H1 (cell line): ENCODE data around the gene F2RL2. TPM values are rescaled to one million over a fixed set of nuclear protein-coding genes. Genes with fewer than 3 reads are reported as not detected.

Source experiments
- CTCF ChIA-PET: fragments of 300-600 bp; sonication (Branson Sonifier 250); formaldehyde crosslinking; loops from one replicate; lab custom pipeline; 2021; ENCODE audit not compliant: partially characterized antibody; lab: Charles Lee
- POLR2A ChIA-PET: fragments of 300-600 bp; sonication (Branson Sonifier 250); formaldehyde crosslinking; loops from one replicate; lab custom pipeline; 2021; ENCODE audit warnings: inconsistent platforms; ENCODE audit not compliant: partially characterized antibody; lab: Charles Lee
- DNase-seq, 2 experiments: peaks; one replicate each; pipeline versions ENCODE4 v3.0.0 to v3.0.0-alpha.2; 2010 to 2022; ENCODE audit warnings: low spot score in 2 of 2, low read depth in 1 of 2, mixed read lengths in 1 of 2
- FAIRE-seq: peaks from 2 replicates; lab custom pipeline; 2011; peaks lifted over from hg19 to GRCh38; lab: Jason Lieb, UNC
- H2AFZ ChIP-seq: 2 replicates; pipeline ENCODE4 v1.8.1; 2012; ENCODE audit warnings: low read length, inconsistent platforms
- H2AK5ac ChIP-seq: 2 replicates; pipeline ENCODE4 v1.6.1; 2013; ENCODE audit warnings: low read depth, low read length
- H2BK120ac ChIP-seq: replicated peaks from 2 replicates; pipeline ENCODE3; 2013; ENCODE audit warnings: low read depth, low read length, inconsistent platforms
- H2BK12ac ChIP-seq: 2 replicates; pipeline ENCODE4 v1.6.1; 2013; ENCODE audit warnings: low read depth, low read length
- H2BK15ac ChIP-seq: 2 replicates; pipeline ENCODE4 v1.6.1; 2013; ENCODE audit warnings: low read length
- H2BK20ac ChIP-seq: 2 replicates; pipeline ENCODE4 v1.6.1; 2013; ENCODE audit warnings: low read length
- H2BK5ac ChIP-seq: 2 replicates; pipeline ENCODE4 v1.6.1; 2013; ENCODE audit warnings: low read depth, low read length
- H3K14ac ChIP-seq: 2 replicates; pipeline ENCODE4 v1.6.1; 2013; ENCODE audit warnings: inconsistent platforms; ENCODE audit not compliant: insufficient read length
- H3K18ac ChIP-seq: 2 replicates; pipeline ENCODE4 v1.6.1; 2013; ENCODE audit warnings: low read length; ENCODE audit errors: extremely low read depth
- H3K23ac ChIP-seq: 2 replicates; pipeline ENCODE4 v1.6.1; 2013; ENCODE audit warnings: inconsistent platforms; ENCODE audit not compliant: insufficient read length
- H3K23me2 ChIP-seq: 2 replicates; pipeline ENCODE4 v1.6.1; 2013; ENCODE audit warnings: low read depth, low read length
- H3K27ac ChIP-seq: 2 replicates; pipeline ENCODE4 v1.6.1; 2011; ENCODE audit warnings: low read depth, low read length, inconsistent platforms
- H3K27me3 ChIP-seq, 4 experiments: replicated peaks in 1 of 4; 1 replicate in 1 of 4; 2 replicates in 3 of 4; pipeline versions ENCODE4 v1.6.1 to v1.8.1; 2011 to 2013; ENCODE audit warnings: low read length in 3 of 4, mild to moderate bottlenecking in 3 of 4, inconsistent platforms in 2 of 4, mixed read lengths in 2 of 4, moderate library complexity in 1 of 4; ENCODE audit not compliant: control insufficient read depth in 3 of 4, insufficient read depth in 3 of 4; ENCODE audit errors: extremely low read depth in 1 of 4
- H3K36me3 ChIP-seq, 4 experiments: 2 replicates each; pipeline versions ENCODE4 v1.6.1 to v1.8.1; 2011 to 2013; ENCODE audit warnings: mild to moderate bottlenecking in 4 of 4, low read length in 3 of 4, moderate library complexity in 2 of 4, control low read depth in 1 of 4, inconsistent platforms in 1 of 4; ENCODE audit not compliant: insufficient read depth in 4 of 4, control insufficient read depth in 2 of 4
- H3K4ac ChIP-seq: replicated peaks from 2 replicates; pipeline ENCODE3; 2013; ENCODE audit warnings: low read length, low read depth, mixed read lengths, inconsistent platforms; ENCODE audit not compliant: insufficient read length
- H3K4me1 ChIP-seq, 4 experiments: replicated peaks in 1 of 4; 1 replicate in 1 of 4; 2 replicates in 3 of 4; pipeline versions ENCODE4 v1.6.1 to v1.8.1; 2011 to 2013; ENCODE audit warnings: low read length in 3 of 4, inconsistent platforms in 2 of 4, mixed read lengths in 1 of 4; ENCODE audit not compliant: insufficient read depth in 4 of 4, control insufficient read depth in 3 of 4
- H3K4me2 ChIP-seq, 2 experiments: 2 replicates each; pipeline versions ENCODE4 v1.6.1 to v1.8.1; 2011 to 2013; ENCODE audit warnings: low read depth in 2 of 2, low read length in 2 of 2, control low read depth in 1 of 2, inconsistent platforms in 1 of 2, mild to moderate bottlenecking in 1 of 2; ENCODE audit not compliant: insufficient read depth in 1 of 2
- H3K4me3 ChIP-seq, 4 experiments: fragments of 200-600, 300-600 bp in 1 of 4; sonication (generic), shearing (Covaris generic), sonication (Bioruptor Twin) in 1 of 4; 2 replicates each; pipeline versions ENCODE4 v1.5.1 to v1.8.1; 2011 to 2016; ENCODE audit warnings: low read length in 4 of 4, low read depth in 3 of 4, control low read depth in 2 of 4, inconsistent platforms in 2 of 4, mild to moderate bottlenecking in 2 of 4, mixed read lengths in 1 of 4, moderate library complexity in 1 of 4; ENCODE audit not compliant: insufficient read depth in 2 of 4; ENCODE audit errors: extremely low read depth in 1 of 4
- H3K56ac ChIP-seq: replicated peaks from 2 replicates; pipeline ENCODE3; 2013; ENCODE audit warnings: low read depth, mild to moderate bottlenecking, mixed read lengths, low read length, inconsistent platforms; ENCODE audit not compliant: insufficient read length
- H3K79me1 ChIP-seq: 2 replicates; pipeline ENCODE4 v1.6.1; 2013; ENCODE audit warnings: low read depth, low read length, control low read depth
- H3K79me2 ChIP-seq, 2 experiments: 2 replicates each; pipeline versions ENCODE4 v1.6.1 to v1.8.1; 2012 to 2013; ENCODE audit warnings: low read length in 2 of 2, mild to moderate bottlenecking in 2 of 2, inconsistent platforms in 1 of 2; ENCODE audit not compliant: insufficient read depth in 2 of 2, control insufficient read depth in 1 of 2
- H3K9ac ChIP-seq, 4 experiments: replicated peaks in 1 of 4; 1 replicate in 1 of 4; 2 replicates in 3 of 4; pipeline versions ENCODE4 v1.6.1 to v1.8.1; 2011 to 2013; ENCODE audit warnings: low read depth in 3 of 4, low read length in 3 of 4, control low read depth in 2 of 4, mild to moderate bottlenecking in 2 of 4, moderate library complexity in 2 of 4, inconsistent platforms in 1 of 4; ENCODE audit errors: extremely low read depth in 1 of 4
- H3K9me3 ChIP-seq, 2 experiments: 2 replicates each; pipeline versions ENCODE4 v1.6.1 to v1.8.1; 2012 to 2013; ENCODE audit warnings: mild to moderate bottlenecking in 2 of 2, moderate library complexity in 2 of 2, control low read depth in 1 of 2, inconsistent platforms in 1 of 2, low read depth in 1 of 2, low read length in 1 of 2, mixed read lengths in 1 of 2; ENCODE audit not compliant: insufficient read depth in 2 of 2
- H4K20me1 ChIP-seq, 2 experiments: replicated peaks in 1 of 2; 2 replicates each; pipeline versions ENCODE3 to v1.8.1; 2011 to 2013; ENCODE audit warnings: inconsistent platforms in 2 of 2, low read length in 2 of 2, mild to moderate bottlenecking in 1 of 2; ENCODE audit not compliant: insufficient read depth in 2 of 2, control insufficient read depth in 1 of 2
- H4K5ac ChIP-seq: 2 replicates; pipeline ENCODE4 v1.6.1; 2013; ENCODE audit warnings: low read length, low read depth, mixed read lengths, inconsistent platforms; ENCODE audit not compliant: insufficient read length
- H4K8ac ChIP-seq: 2 replicates; pipeline ENCODE4 v1.8.0; 2013; ENCODE audit warnings: mild to moderate bottlenecking, moderate library complexity, low read length, inconsistent platforms; ENCODE audit not compliant: insufficient read depth; ENCODE audit errors: extremely low read depth
- H4K91ac ChIP-seq: replicated peaks from 2 replicates; pipeline ENCODE3; 2013; ENCODE audit warnings: low read length, mixed read lengths, inconsistent platforms; ENCODE audit not compliant: insufficient read length
- ATF3 ChIP-seq: IDR thresholded peaks from 2 replicates; pipeline ENCODE4 v1.6.1; 2011; ENCODE audit warnings: low read depth, mild to moderate bottlenecking, low read length; ENCODE audit not compliant: insufficient read depth
- BACH1 ChIP-seq: IDR thresholded peaks from 2 replicates; pipeline ENCODE4 v1.6.1; 2012; ENCODE audit warnings: low read length, improper control_type of control experiment
- CBX8 ChIP-seq: fragments of 300-800, 300-1000 bp; sonication (generic); IDR thresholded peaks from 2 replicates; pipeline ENCODE4 v1.7.1; 2016; ENCODE audit warnings: low read depth, low read length, borderline replicate concordance
- CTCF ChIP-seq, 3 experiments: IDR thresholded peaks; 1 replicate in 2 of 3; 2 replicates in 1 of 3; pipeline versions ENCODE4 v1.5.1 to v1.6.1; 2011; ENCODE audit warnings: low read length in 3 of 3, mild to moderate bottlenecking in 3 of 3, inconsistent platforms in 2 of 3, low read depth in 1 of 3, moderate library complexity in 1 of 3; ENCODE audit not compliant: insufficient read depth in 1 of 3; ENCODE audit errors: control extremely low read depth in 1 of 3
- GTF2F1 ChIP-seq: IDR thresholded peaks from 2 replicates; pipeline ENCODE4 v1.6.1; 2012; ENCODE audit warnings: low read depth, low read length, improper control_type of control experiment, borderline replicate concordance
- NANOG ChIP-seq: IDR thresholded peaks from 2 replicates; pipeline ENCODE4 v1.6.1; 2011; ENCODE audit warnings: low read length, low read depth, mild to moderate bottlenecking, inconsistent platforms; ENCODE audit not compliant: insufficient read depth, poor library complexity, severe bottlenecking
- RAD21 ChIP-seq, 2 experiments: IDR thresholded peaks in 1 of 2; conservative IDR thresholded peaks in 1 of 2; 2 replicates each; pipeline ENCODE4 v1.6.1; 2011; ENCODE audit warnings: low read depth in 2 of 2, low read length in 2 of 2, improper control_type of control experiment in 1 of 2, inconsistent platforms in 1 of 2, mild to moderate bottlenecking in 1 of 2, moderate library complexity in 1 of 2
- SP2 ChIP-seq: IDR thresholded peaks from 2 replicates; pipeline ENCODE4 v1.6.1; 2012; ENCODE audit warnings: mild to moderate bottlenecking, low read length, inconsistent platforms
- TAF1 ChIP-seq: IDR thresholded peaks from 2 replicates; pipeline ENCODE4 v1.6.1; 2011; ENCODE audit warnings: mild to moderate bottlenecking, low read depth, low read length
- YY1 ChIP-seq: IDR thresholded peaks from 2 replicates; pipeline ENCODE4 v1.6.1; 2011; ENCODE audit warnings: low read depth, mild to moderate bottlenecking, low read length
- WGBS, 2 experiments: shearing (Covaris generic) in 1 of 2; methylation state at CpG; one replicate each; pipeline versions ENCODE4 v1.1.6 to v1.1.7; 2013 to 2015; ENCODE audit warnings: low lambda C conversion rate in 2 of 2, mixed read lengths in 2 of 2, inconsistent platforms in 1 of 2, low coverage in 1 of 2, missing lambda C conversion rate in 1 of 2; ENCODE audit not compliant: insufficient replicate concordance in 2 of 2, insufficient coverage in 1 of 2, insufficient read length in 1 of 2; ENCODE audit errors: extremely low coverage in 1 of 2, missing lambda C conversion rate in 1 of 2; 5-methylcytosine and 5-hydroxymethylcytosine counted together
- polyA plus RNA-seq, 7 experiments: library from polyadenylated mRNA; depleted of rRNA in 3 of 7; stranded (reverse) in 5 of 7; unstranded in 2 of 7; fragments of >200 nt in 5 of 7; fragments of 200-250 nt in 2 of 7; gene quantifications; 1 replicate in 5 of 7; 2 replicates in 1 of 7; 4 replicates in 1 of 7; pipeline versions ENCODE4 v1.2.1 to v1.2.3, GENCODE V29; 2011 to 2013; ENCODE audit warnings: missing spikeins in 2 of 7, mixed read lengths in 2 of 7
- total RNA-seq: library from RNA; stranded (reverse); fragmentation: NEBNext Ultra II Directional; extraction: Animal tissue kit (Norgen Biotek cat#: 25700); gene quantifications from 2 replicates; pipeline ENCODE4 v1.2.1, GENCODE V29; 2021

F2RL2 gene
- total and polyA plus RNA-seq, 2 of the 8 experiments (the other 6 are each of a cell fraction or from before 2014, with no cell fraction given): 0.03 to 0.07 TPM

DNA sequence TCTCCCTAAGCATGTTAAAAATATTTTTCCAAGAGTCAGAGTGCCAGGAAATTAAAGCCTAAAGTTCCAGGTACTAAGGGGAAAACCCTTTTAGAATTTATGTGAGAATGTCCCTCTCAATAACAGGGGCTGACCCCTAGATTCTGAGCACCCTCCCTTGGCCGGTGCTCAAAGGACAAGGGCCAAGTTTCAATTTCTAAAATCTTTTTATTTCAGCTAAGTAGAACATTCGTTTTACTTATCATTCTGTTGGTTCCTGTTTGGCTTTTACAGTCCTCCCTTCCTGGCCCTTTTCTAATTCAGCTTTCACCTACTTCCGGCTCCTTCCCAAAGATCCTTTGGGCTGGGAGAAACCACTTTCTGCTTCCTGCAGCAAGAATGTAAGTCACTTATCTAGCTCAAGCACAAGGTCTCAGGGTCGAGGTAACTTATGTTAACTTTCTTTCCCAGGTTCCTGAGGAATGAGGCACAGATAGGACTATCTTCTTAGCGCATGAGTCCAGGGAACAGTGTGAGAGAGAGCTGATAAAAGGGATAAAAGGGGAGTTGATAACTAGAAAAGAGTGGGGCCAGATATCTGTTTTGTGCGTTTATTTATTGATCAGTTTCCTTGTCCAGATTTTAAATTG lies 34.6 kb upstream of the F2RL2 start:
- H3K9ac ChIP-seq: no peak overlapping the region
- no peak overlapping the region for H3K4me2 ChIP-seq
- no peak overlapping the region for H2AK5ac ChIP-seq
- H3K23ac ChIP-seq: no peak overlapping the region
- no peaks in the 10 kb centered on the region for H3K23me2 ChIP-seq
- no peak overlapping the region for H3K4me3 ChIP-seq
- no peak overlapping the region for H3K14ac ChIP-seq
- no peak overlapping the region for H2BK12ac ChIP-seq
- H4K8ac ChIP-seq: no peak overlapping the region
- CTCF ChIA-PET: interaction anchor here (1.1 kb wide), 1 partner anchor 116 kb away, joined by 3 read pairs; no protein-coding TSS in a partner anchor
- no peak overlapping the region for H2BK120ac ChIP-seq
- no peaks in the 10 kb centered on the region for H3K79me1 ChIP-seq
- H3K18ac ChIP-seq: no peak overlapping the region
- FAIRE-seq (no peak), DNase-seq (no peak)
- no peak overlapping the region for H2BK20ac ChIP-seq
- H3K27me3 ChIP-seq: no peaks in the 10 kb centered on the region
- no peak overlapping the region for H3K4ac ChIP-seq
- H2BK15ac ChIP-seq: no peak overlapping the region
- POLR2A ChIA-PET: no interaction called here
- H4K5ac ChIP-seq: no peak overlapping the region
- H3K4me1 ChIP-seq: no peaks in the 10 kb centered on the region
- no peak overlapping the region for H3K56ac ChIP-seq
- H4K91ac ChIP-seq: no peak overlapping the region
- H3K9me3 ChIP-seq: no peaks in the 10 kb centered on the region
- no peak overlapping the region for H2AFZ ChIP-seq
- H2BK5ac ChIP-seq: no peak overlapping the region
- 82% methylated on average over 6 of the region's 6 CpGs; no CpG with 5 or more reads in 1 of the 2 experiments for whole genome bisulfite sequencing, 2 experiments
- H4K20me1 ChIP-seq: no peaks in the 10 kb centered on the region
- H3K36me3 ChIP-seq: peaks cover 0 to 5% (median 2%) of the 10 kb centered on the region in 4 experiments; a peak in 4 of 8 replicates
- no peak overlapping the region for H3K27ac ChIP-seq
- H3K79me2 ChIP-seq: no peaks in the 10 kb centered on the region
- TF ChIP-seq ATF3 (no peak), CTCF (IDR thresholded peaks at IDR 0.05; ENCODE audit: control extremely low read depth in 1 of 3, insufficient read depth in 1 of 3, low read depth in 1 of 3, low read length in 3 of 3) (no peak), TAF1 (no peak), NANOG (no peak), YY1 (no peak), BACH1 (no peak), GTF2F1 (no peak), CBX8 (no peak), RAD21 (IDR thresholded peaks at IDR 0.05 in 1 of 2, conservative IDR thresholded peaks at IDR 0.05 in 1 of 2; ENCODE audit: low read depth in 2 of 2, low read length in 2 of 2) (no peak), SP2 (no peak)
